ENCODE data around the gene KIF17. TPM values are rescaled to one million over a fixed set of nuclear protein-coding genes. Genes with fewer than 3 reads are reported as not detected.

KIF17 gene
- total RNA-seq, 1 experiment from 2014 or later = 2.4 TPM

DNA sequence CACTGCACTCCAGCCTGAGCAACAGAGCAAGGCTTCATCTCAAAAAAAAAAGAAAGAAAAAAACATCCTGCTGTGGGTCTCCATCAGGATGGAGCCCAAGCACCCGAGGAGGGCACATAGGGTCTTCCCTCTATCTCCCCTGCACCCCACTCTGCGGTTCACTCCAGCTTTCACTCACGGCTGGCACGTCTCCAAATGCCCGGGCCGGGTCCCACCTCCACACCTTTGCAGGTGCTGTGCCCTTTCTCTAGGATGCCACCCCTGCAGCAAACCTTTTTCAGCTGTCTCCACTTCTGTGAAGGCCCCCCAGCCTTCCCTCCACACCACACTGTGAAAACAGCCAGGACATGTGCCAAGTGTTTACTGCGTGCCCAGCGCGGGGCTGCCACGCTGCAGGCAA lies 34.2 kb downstream of the KIF17 start:
- Histone ChIP-seq H3K79me2 (ENCODE audit: insufficient read depth, low read length) (no peaks in the 10 kb centered on the region), H2AFZ (ENCODE audit: low read depth, low read length, poor library complexity, severe bottlenecking) (no peak overlapping the region), H3K4me3 (replicated peaks in 1 of 2; ENCODE audit: low read depth in 1 of 2, low read length in 2 of 2) (no peak overlapping the region), H4K20me1 (ENCODE audit: insufficient read depth) (no peaks in the 10 kb centered on the region), H3K9me3 (ENCODE audit: control insufficient read depth in 1 of 2, insufficient read depth in 1 of 2, low read depth in 1 of 2, low read length in 2 of 2) (no peaks in the 10 kb centered on the region), H3K4me2 (ENCODE audit: low read length) (no peak overlapping the region), H3K27ac (ENCODE audit: low read depth, low read length) (no peak overlapping the region), H3K36me3 (ENCODE audit: control insufficient read depth in 1 of 2, insufficient read depth in 2 of 2, low read length in 2 of 2) (no peaks in the 10 kb centered on the region), H3K4me1 (ENCODE audit: control insufficient read depth in 1 of 2, insufficient read depth in 2 of 2, low read length in 2 of 2) (no peaks in the 10 kb centered on the region), H3K27me3 (ENCODE audit: insufficient read depth, low read length) (no peaks in the 10 kb centered on the region), H3K9ac (ENCODE audit: low read length) (no peak overlapping the region), H3K9me2 (ENCODE audit: insufficient read depth) (no peaks in the 10 kb centered on the region)
- DNase-seq (ENCODE audit: low read depth, low spot score) (no peak), ATAC-seq (no peak)
- TF ChIP-seq SRF (IDR thresholded peaks at IDR 0.05; ENCODE audit: low read depth) = no peak
- TF ChIP-seq SIN3A (IDR thresholded peaks at IDR 0.05; ENCODE audit: low read depth) = no peak
- TF ChIP-seq, protein P1, sequence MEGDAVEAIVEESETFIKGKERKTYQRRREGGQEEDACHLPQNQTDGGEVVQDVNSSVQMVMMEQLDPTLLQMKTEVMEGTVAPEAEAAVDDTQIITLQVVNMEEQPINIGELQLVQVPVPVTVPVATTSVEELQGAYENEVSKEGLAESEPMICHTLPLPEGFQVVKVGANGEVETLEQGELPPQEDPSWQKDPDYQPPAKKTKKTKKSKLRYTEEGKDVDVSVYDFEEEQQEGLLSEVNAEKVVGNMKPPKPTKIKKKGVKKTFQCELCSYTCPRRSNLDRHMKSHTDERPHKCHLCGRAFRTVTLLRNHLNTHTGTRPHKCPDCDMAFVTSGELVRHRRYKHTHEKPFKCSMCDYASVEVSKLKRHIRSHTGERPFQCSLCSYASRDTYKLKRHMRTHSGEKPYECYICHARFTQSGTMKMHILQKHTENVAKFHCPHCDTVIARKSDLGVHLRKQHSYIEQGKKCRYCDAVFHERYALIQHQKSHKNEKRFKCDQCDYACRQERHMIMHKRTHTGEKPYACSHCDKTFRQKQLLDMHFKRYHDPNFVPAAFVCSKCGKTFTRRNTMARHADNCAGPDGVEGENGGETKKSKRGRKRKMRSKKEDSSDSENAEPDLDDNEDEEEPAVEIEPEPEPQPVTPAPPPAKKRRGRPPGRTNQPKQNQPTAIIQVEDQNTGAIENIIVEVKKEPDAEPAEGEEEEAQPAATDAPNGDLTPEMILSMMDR (IDR thresholded peaks at IDR 0.05 in 2 of 3, conservative IDR thresholded peaks at IDR 0.05 in 1 of 3; ENCODE audit: borderline replicate concordance in 1 of 3, insufficient read depth in 1 of 3, low read depth in 2 of 3, low read length in 2 of 3) = no peak
- no peak for TF ChIP-seq SP1 (IDR thresholded peaks at IDR 0.05; ENCODE audit: low read depth)
- no peak for TF ChIP-seq EZH2 (IDR thresholded peaks at IDR 0.05)
- no TSS peak for BruUV-seq (replicated peaks)
- CTCF ChIA-PET = no interaction called here
- POLR2A ChIA-PET = no interaction called here
- RAD21 ChIA-PET (ENCODE audit: low non-redundant PET in 1 of 2, low total read pairs in 2 of 2, uncharacterized antibody in 2 of 2, unreplicated experiment in 2 of 2) = no interaction called here
- intact Hi-C loops (cut with micrococcal nuclease) = no loop called here

DNA sequence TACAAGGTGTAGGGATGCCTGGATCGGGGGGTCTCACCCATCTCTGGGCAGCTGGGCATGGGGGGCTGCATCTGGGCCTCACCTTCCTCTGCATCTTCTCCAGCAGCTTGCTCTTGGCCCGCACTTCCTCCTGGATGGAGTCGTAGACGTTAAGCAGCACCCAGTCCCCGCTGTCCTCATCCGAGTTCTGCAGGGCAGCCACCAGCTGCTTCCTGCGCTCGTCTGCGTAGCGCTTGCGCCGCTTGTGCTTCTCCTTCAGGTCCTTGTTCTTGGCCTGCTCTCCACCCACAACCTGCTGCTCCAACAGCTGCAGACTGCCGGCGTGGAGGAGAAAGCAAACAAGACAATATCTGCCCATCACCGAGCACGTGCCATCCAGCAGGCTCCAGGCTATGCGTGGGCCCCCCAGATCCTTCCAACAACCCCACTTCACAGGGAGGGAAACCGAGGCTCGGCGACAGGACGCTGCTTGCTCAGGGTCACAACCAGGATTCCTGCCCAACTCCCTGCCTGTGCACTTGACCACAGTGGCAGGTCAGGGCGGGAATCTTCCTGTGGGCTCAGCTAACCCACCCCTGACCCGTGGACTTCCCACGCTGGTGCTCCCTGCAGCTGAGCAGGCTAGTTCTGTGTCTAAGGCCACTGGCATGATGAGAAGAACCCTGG lies 35.1 kb downstream of the KIF17 start:
- H3K27ac ChIP-seq (ENCODE audit: low read depth, low read length) = no peak overlapping the region
- CTCF ChIA-PET = no interaction called here

More for the DNA sequence above, 35.1 kb downstream of the KIF17 start:
- TF ChIP-seq YY1 (IDR thresholded peaks at IDR 0.05; ENCODE audit: extremely low read depth, insufficient replicate concordance, low read depth, low read length) (no peak), EZH2phosphoT487 (IDR thresholded peaks at IDR 0.05; ENCODE audit: borderline replicate concordance) (no peak), POLR2AphosphoS5 (IDR thresholded peaks at IDR 0.05; ENCODE audit: low read depth, low read length) (no peak), RAD21 (IDR thresholded peaks at IDR 0.05; ENCODE audit: low read depth) (no peak), POLR2A (IDR thresholded peaks at IDR 0.05; ENCODE audit: borderline replicate concordance, extremely low read depth, insufficient read depth, insufficient read length) (no peak), CEBPB (IDR thresholded peaks at IDR 0.05; ENCODE audit: low read depth) (no peak), ZFX (IDR thresholded peaks at IDR 0.05) (no peak), ELF1 (IDR thresholded peaks at IDR 0.05; ENCODE audit: borderline replicate concordance, low read depth) (no peak), SP1 (IDR thresholded peaks at IDR 0.05; ENCODE audit: low read depth) (no peak)
- TF ChIP-seq, protein P1 (IDR thresholded peaks at IDR 0.05 in 2 of 3, conservative IDR thresholded peaks at IDR 0.05 in 1 of 3; ENCODE audit: borderline replicate concordance in 1 of 3, insufficient read depth in 1 of 3, low read depth in 2 of 3, low read length in 2 of 3) = no peak
- RAD21 ChIA-PET (ENCODE audit: low non-redundant PET in 1 of 2, low total read pairs in 2 of 2, uncharacterized antibody in 2 of 2, unreplicated experiment in 2 of 2) = no interaction called here
- H4K20me1 ChIP-seq (ENCODE audit: insufficient read depth) = no peaks in the 10 kb centered on the region
- ATAC-seq = no peak
- DNase-seq (ENCODE audit: low read depth, low spot score) = no peak
- H3K9ac ChIP-seq (ENCODE audit: low read length) = no peak overlapping the region
- no peaks in the 10 kb centered on the region for H3K36me3 ChIP-seq (ENCODE audit: control insufficient read depth in 1 of 2, insufficient read depth in 2 of 2, low read length in 2 of 2)
- H2AFZ ChIP-seq (ENCODE audit: low read depth, low read length, poor library complexity, severe bottlenecking) = no peak overlapping the region
- no peaks in the 10 kb centered on the region for H3K9me3 ChIP-seq (ENCODE audit: control insufficient read depth in 1 of 2, insufficient read depth in 1 of 2, low read depth in 1 of 2, low read length in 2 of 2)
- H3K27me3 ChIP-seq (ENCODE audit: insufficient read depth, low read length) = no peaks in the 10 kb centered on the region
- H3K4me1 ChIP-seq (ENCODE audit: control insufficient read depth in 1 of 2, insufficient read depth in 2 of 2, low read length in 2 of 2) = no peaks in the 10 kb centered on the region
- no peaks in the 10 kb centered on the region for H3K9me2 ChIP-seq (ENCODE audit: insufficient read depth)
- no TSS peak for BruUV-seq (replicated peaks)
- POLR2A ChIA-PET = no interaction called here
- no peak overlapping the region for H3K4me3 ChIP-seq (replicated peaks in 1 of 2; ENCODE audit: low read depth in 1 of 2, low read length in 2 of 2)
- intact Hi-C loops (cut with micrococcal nuclease) = no loop called here
- no peaks in the 10 kb centered on the region for H3K79me2 ChIP-seq (ENCODE audit: insufficient read depth, low read length)
- H3K4me2 ChIP-seq (ENCODE audit: low read length) = no peak overlapping the region

Data from HCT116 (cell line).